Activated CD4-positive, CD25-positive, alpha-beta regulatory T cell treated with anti-CD3 and anti-CD28 coated beads, Interleukin-2, amount 50 U/mL, for 24 hours (primary cell): ENCODE results near the gene NELL2.

Source experiments
- ATAC-seq, 2 donors: fragments of 150-1000 bp; cut with Tn5 transposase; one replicate each; pipeline ENCODE4 v1.10.0; 2021; ENCODE audit warnings: mild to moderate bottlenecking in 1 of 2, moderate library complexity in 1 of 2

NELL2 gene

DNA sequence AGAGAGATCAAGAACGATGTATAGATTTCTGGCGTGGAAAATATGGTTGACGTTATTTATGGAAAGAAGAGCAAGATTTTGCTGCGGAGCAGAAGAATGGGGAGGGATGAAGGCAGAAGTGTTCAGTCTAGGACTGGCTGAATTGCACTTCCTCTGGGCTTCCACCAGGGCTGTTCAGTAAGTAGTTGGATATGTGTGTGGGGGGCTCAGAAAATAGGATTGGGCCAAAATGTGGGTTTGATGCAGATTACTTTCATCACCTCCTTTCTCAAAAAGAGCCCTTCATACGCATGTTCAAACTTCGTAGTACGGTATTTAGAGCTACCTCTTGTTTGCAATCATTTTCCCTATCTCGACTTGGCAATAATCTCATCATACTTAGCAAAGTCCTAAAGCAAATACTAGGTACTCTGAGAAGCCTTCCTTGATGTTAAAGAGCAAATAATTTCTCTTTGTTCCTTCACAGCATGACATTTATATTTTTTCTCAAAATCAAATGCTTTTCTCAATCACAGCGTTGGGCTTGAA is 349.4 kb downstream of the NELL2 start:
- no peak for ATAC-seq

DNA sequence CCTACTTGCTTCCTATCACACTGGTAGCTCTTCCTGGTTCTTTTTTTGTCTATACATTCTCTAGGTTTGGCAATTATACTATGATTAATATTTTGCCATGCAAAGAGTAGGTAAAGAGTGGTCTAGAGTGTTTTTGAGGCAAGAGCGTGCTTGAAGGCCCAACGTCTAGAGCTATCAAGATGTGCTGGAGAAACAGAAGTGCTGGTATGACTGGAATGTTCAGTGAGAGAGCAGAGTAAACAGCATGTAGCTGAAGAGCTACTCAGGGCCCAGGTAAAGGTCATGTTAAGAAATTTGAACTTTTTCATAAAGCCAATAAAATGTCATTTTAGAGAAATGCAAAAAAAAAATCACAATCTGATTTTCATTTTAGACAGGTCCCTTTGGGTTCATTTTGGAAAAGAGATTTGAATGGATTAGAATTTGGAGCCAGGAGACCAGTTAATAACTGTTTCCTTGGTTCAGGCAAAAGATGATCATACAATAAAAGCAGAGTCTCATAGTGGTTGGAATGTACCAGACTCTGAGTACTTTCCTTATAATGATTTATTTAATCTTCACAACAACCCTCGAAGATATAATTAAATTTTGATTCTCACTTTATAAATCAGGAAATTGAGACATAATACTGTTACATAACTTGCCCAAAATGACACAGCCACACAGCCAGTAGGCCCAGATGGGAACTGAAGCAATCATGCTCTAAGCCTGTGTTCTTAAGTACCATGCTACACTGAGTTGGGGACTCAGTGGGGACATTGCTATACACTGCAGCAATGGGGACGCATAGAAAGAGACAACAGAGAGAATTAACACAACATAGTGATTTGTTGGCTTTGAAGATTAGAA is 350.1 kb downstream of the NELL2 start:
- ATAC-seq, result no peak

DNA sequence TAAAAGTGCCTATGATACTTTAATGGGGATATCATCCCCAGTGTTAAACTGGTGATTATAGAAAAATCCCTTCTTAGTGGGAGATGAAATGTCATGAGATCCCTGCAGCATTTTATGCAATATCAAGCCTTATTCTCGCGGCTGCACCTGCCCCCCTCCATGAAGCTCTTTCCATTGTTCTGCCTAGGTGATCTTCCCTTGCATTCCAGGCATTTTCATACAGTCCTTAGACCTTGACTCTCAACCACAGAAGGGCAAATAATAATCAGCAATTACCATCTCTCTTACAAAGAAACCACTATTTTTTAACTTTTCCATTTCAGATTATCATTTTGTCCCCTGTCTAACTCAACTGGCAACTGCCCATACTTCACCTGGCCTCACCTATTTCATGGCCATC is 352.3 kb downstream of the NELL2 start:
- no peak for ATAC-seq

DNA sequence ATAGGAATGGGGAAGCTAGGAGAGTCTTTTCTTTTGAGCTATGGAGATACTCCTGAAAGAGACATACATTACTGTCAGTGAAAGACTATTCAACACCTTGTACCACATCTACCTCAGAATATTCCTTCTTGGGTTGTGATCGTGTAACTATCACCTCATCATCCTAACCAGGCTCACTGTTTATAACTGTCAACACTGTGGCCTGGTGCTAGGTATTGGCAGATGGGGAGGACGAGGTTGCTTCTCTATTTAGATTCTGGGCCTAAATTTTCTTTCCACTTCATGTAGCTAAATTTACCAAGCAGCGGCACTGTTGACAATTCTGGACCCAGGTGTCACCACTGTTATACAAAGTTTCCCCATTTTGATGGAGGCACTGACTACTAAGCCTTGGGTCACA is 354.4 kb downstream of the NELL2 start:
- ATAC-seq, result no peak

DNA sequence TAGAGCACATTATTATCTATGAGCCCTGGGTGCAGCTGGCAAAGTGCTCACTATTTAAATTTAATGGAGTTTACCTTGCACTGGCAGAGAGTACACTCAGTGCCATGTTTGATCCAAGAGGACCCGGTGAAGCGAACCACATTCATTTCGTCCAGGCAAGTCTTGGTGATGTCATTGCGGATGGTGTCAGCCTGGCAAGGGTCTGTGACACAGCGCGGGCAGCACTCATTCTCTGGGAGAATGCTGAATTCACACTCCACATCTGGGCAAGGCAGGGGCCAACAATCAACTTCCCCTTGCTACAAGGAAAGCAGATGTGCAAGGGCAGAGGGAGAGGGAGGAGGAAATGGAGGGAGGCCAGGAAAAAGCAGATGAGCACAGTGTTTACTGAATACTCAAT is 356.2 kb downstream of the NELL2 start:
- ATAC-seq, result no peak

DNA sequence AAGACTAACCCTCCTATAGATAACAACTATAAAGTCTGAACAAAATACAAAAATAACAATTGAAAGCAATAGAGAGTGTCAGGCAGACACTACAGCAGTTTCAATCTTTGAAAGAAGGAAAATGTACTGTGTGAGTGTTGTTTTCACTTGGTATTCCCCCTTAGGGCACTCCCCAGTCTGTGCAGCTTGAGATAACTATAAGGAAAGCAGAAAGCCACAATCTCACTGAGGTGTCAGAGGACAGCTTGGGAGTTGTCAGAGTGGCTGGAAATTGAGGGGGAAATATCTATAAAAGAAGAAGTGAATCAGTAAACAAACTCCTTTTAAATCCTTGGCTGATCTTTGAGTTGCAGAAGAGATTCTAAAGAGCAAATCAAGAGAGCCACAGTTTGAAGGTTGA is 364.8 kb downstream of the NELL2 start:
- ATAC-seq, result no peak

DNA sequence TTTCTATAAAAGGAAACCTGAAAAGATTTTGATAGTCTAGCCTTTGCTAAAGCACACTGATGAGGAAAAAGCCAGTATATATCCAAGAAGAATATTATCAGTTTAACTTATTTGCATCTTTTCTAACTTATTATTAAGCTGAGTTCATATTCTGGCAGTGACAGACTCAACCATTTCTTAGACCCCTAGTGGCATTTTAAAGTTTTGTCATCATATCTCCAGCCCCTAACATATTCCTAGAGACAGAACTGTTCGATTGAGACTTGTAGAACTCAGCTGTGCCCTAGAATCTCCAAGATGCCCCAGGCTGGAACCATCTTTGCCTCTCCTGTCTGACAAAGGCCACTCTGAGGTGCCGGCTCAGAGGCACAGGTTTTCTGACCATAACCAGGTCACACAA is 365.6 kb downstream of the NELL2 start:
- ATAC-seq, result no peak

DNA sequence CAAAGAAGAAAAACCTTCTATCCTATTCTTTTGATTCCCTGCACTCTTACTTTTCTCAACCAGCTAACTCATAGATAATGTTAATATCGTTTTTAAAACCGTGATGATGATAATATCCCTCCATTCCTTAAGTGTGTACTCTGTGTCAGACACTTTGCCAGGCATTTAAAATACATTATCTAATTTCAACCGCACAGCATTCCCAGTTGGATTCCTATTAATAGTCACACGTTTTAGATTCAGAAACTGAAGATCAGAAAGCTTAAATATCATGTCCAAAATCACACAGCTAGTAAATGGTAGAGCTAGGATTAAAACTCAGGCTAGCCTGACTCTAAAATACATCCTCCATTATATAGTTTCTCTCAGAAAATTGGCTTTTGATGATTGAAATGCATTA is 366.0 kb downstream of the NELL2 start:
- no peak for ATAC-seq

DNA sequence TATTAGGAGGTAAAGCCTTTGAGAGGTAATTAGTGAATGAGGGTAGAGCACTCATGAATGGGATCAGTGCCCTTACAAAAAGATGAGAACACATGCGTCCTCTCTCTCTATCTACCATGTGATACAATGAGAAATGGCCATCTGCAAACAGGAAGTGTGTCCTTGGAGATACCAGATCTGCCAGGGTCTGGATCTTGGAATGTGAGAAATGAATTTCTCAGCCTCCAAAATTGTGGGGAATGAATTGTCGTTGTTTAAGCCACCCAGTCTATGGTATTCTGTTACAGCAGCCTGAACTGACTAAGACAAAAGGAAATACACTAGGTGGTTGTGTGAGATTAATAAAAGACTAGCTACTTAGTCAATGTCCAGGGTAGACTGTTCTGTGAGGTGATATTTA is 366.6 kb downstream of the NELL2 start:
- ATAC-seq, result no peak

DNA sequence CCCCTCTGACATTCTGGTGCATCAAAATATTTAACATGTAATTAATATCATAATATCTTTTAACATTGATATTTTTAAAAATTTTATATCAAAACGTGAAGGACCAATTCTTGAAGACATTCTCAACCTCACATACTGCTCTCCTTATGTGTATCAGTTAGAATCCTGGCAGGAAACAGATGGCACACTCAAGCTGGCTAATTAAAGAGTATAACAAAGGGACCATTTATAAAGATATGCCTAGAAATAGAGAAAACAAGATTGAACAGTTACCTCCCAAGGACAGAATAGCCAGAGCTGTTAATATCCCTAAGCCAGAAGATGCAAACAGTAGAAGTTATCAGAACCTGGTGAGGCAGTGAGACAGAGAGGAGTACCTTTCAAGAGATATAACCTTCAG is 368.7 kb downstream of the NELL2 start:
- no peak for ATAC-seq

DNA sequence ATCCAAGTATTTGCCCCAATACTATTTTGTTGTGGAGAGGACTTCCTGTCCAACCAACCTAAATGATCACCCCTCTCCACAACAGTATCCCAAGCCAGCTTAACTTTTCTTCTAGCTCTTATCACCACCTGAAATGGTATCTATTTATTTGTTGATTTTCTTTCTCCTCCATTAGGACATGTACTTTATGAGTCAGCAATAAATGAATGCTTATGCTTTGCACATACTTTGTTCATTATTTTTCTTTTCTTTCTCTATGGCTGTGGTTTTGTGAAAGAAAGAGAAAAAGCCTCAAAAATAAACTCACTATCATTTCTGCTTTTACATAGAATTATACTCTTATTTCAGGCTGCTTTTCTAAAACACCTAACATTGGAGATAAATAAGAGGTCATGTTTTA is 371.3 kb downstream of the NELL2 start:
- no peak for ATAC-seq

DNA sequence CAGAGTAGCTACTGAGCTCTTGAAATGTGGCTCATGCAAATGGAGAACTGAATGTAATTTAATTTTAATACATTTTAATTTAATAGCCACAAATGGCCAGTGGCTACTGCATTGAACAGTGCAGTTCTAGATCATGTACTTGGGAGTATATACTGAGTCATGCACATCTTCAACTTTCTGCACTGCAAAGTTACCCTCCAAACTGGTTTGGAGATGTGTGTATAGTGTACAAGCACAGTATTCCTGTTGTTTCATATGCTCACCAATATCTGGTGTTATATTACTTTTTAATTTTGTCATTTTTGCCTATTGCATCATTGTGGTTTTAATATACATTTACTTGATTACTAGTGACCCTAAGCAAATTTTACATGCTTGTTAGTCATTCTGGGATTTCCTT is 372.8 kb downstream of the NELL2 start:
- no peak for ATAC-seq

DNA sequence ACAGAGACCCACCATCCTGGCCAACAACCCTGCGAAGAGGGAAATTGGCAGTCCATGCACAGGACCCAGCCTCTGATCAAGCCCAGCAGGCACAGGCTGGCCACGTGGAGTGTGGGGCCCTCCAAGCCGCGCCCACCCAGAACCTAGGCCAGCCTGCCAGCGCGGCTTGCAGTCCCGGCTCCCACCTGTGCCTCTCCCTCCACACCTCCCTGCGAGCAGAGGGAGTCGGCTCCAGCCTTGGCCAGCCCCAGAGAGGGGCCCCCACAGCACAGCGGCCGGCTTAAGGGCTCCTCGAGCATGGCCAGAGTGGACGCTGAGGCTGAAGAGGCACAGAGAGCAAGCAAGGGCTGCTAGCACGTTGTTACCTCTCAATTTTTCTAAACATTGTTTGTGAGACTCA is 373.4 kb downstream of the NELL2 start:
- ATAC-seq, result no peak

DNA sequence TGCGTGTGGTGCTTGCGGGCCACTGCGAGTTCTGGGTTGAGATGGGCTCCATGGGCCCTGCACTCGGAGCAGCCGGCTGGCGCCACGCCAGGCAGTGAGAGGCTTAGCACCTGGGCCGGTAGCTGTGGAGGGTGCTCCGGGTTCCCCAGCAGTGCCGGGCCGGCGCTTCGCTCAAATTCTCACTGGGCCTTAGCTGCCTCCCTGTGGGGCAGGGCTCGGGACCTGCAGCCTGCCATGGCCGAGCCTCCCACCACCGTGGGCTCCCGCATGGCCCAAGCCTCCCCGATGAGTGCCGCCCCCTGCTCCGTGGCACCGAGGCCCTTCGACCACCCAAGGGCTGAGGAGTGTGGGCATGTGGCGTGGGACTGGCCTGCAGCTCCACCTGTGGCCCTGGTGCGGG is 375.7 kb downstream of the NELL2 start:
- ATAC-seq, result no peak

DNA sequence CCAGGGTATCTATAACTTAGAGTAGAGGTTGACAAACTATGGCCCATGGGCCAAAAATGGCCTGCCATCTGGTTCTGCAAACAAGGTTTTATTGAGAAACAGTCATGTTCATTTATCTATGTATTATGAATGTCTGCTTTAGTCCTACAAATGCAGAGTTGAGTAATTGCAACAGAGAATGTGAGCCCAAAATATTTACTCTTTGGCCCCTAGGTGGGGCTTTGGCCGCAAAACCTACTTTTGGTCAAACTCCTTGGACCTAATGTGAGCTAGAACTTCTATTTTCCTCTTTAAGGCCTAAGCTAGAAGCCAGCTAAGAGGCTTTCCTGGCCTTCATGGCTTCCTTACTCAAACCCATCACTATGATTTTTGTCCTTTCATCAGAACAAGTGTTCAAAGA is 379.1 kb downstream of the NELL2 start:
- ATAC-seq, result no peak

DNA sequence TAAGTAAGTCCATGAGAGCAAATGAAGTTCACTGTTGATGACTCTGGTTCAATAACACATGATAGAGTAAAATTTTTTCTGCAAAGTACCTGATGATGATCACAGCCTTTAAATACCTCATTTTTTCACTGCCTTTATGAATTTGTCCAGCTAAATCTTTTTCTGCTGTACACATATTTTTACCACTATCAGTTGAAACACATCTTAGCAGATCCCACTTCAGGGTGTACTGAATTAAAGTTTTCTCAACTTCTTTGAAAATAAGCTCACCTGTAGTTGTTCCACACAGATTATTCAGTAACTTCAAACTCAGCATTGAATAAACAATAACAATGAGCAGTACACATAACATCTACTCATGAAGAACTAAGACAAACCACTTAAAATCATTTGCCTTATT is 385.9 kb downstream of the NELL2 start:
- ATAC-seq, result no peak

DNA sequence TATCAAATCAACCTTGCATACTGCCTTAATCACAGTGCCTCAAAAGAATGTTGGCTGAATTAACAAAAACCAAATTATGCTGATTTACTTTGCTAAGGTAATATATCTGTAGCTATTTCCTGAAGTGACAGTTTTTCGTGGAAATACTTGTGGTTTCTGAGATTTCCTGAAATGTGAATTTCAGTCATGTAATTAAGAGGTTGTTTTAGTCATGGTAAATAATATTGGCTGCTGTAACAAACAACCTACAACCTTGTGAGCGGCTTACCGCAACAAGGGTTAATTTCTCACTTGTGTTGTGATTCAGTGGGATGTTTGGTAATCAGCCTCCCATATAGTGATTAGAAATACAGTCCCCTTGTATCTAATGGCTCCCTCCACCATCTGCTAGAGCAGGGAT is 387.9 kb downstream of the NELL2 start:
- no peak for ATAC-seq

DNA sequence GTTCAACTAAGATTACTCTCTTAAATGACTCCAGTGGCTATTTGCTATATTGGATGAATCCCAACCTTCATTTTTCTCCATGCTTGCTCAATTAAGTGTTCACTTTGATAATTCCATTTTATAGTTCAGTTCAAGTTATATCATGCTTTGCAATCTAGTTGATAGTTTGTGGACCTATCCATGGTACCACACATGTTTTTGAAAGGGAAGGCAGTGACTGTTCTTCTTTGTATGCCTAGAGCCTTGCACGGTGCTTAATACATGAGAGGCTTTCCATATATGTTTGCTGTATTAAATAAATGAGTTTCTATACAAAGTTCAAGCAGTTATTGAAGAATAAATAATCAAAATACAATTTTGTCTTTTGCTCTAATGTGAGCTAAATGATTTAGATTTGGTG is 391.3 kb downstream of the NELL2 start:
- ATAC-seq, result no peak

DNA sequence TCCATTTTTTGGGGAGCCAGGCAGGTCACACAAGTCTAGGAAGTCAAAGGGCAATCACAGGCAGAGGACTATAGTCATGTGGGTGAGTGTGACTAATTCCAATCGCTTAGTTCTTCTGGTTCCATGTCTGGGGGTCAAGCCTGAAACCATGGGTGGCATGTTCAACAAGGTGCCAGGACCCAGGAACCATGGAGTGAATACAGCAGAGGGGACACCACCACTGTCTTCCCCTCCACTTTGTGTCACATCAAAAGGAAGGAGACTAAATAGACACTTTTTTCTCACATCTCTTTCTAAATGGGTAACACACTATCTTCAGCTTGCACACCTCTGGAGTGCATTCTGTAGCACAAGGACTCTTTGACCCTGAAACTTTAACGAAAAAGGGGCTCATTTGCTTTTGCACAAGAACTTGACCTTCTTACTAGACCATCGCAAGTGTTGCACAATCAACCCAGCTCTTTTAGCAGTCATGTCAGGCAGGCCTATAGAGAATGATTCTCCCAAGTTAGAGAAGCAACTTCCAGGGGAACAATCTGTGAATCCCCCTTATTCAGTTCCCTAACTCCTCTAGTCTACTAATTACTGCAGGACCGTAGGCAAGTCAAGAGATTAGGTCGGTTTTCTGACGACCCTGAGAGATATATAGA is 398.7 kb downstream of the NELL2 start:
- ATAC-seq, result no peak

DNA sequence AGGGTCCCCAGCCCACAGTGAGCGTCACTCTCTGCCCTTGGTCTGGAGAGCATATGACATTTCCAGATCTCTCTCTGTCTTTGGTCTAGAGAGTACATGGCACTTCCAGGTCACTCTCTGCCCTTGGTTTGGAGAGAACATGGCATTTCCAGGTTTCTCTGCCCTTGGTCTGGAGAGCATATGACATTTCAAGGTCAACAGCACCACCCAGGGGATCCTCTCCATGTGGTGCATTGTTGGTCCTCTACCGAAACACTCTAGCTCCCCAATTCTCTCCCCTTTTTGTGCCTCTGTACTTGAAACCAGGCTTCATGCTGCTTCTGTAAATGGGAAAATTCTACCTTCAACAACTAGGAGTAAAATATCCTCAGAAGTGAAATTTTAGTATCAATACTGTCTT is 399.4 kb downstream of the NELL2 start:
- no peak for ATAC-seq

DNA sequence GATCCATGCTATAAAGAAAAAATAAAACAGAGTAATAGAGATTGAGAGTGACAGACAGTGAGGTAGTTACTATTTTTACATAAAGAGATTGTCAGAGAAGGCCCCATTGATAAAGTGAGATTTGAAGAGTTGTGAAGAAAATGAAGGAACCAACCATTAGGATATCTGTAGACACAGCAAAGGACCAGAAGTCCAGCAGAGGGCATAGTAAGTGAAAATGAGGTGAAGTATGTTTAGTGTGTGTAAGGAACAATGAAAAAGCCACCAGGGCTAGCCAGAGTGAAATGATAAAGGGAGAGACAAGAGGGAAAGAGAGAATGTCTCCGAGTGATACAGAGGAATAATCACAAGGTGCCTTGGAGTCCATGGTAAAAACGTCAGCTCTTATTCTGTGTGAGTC is 411.0 kb downstream of the NELL2 start:
- ATAC-seq, result no peak

DNA sequence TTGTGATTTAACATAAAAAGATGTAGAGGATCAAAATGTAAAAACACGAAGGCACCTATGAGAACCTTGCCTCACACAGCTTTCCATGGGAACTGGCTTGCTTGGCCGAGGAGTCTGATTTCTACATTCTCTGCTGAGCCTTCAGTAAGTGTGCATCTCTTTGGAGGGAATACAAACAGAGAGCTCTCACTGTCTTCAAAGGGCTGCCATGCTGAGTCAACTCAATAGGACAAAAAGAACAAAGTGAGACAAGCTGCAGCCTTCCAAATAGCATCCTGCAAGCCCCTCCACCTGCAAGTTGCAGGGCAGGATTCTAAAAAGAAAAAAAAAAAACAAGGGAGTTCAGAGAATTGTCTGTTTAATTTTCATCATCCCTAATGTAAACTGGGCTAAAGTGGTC is 411.9 kb downstream of the NELL2 start:
- no peak for ATAC-seq

DNA sequence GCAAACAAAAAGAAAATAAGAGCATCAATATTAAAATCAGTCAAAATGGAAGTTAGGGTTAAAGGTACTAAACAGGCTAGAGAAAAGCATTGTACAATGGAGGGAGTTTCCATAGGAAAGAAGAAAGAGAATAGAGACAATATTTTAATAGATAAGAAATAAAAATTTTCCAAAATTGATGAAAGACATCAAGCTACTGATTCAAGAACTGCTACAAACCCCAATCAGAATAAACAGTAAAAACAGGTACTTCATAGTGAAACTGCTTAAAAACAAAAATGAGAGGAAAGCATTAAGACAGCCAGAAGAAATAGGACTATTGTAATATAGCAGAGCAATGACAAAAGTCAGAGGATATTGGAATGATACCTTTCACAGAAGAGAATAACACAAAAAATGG is 413.4 kb downstream of the NELL2 start:
- ATAC-seq, result no peak

DNA sequence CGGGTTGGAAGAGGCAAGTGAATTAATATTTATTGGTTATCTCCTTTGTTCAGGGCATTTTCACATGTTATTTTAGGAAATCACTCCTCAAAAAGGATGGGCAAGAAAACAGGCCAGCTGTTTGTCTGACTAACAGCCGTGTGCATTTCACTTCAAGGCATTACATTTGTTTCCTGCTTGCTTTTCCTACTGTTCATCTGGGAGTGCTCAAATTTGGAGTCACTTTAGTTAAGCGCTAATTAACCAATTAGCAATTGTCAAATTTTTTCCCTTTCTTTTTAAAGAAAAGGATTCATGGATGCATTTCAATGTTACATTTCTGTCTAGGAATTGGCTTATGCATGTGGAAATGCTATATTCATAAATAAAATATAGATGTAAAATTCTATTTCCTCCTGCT is 415.9 kb downstream of the NELL2 start:
- ATAC-seq, result no peak

DNA sequence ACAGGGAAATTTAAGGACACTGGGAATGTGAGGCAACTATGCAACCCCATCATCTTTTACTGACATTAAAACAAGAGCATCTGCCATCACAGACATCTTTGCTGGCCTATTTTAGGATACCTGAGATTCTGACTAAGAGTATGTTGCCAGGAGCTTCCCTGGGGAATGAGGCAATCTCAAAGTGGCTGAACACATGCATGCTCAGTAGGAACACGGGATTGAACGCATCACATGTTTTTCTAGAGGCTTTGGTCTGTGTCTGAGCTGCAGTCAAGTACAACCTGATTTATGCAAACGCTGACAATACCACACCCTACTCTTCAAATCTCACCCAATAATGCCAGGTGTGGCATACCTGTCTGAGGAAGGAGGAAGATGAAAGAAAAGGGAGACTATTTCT is 416.5 kb downstream of the NELL2 start:
- ATAC-seq, result no peak
